DMS153 treated with DMSO at 0.1 percent for 48 hours (cell line): ENCODE results near the gene ZSCAN1.

Source experiments
- DNase-seq: peaks from one replicate; lab custom pipeline; 2025; ENCODE audit not compliant: unreplicated experiment; lab: John Stamatoyannopoulos, UW

The ZSCAN1 gene

DNA sequence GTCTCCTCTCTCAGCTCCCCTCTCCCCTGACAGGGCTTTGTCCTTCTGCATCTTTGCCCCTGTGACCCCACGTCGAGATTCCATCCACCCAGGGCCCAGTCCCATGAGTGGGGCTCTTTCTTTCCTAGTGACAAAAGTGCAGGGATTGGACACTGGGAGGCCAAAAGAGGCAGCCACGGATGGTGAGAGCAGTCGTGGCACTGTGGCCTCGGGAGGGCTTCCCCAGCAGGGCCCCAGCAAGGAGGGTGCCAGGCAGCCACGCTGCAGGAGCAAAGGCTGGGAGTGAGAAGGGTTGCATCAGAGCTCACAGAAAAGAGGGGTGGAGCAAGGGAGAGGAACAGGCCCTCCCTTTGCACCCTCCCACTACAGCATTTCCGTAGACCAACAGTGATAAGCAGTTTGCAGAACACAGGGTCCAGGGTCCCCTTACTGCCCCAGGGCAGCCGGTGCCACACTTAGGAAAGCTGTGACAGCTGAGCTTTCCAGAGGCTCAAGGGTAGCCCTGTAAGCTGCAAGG lies 4.9 kb downstream of the ZSCAN1 start:
- DNase-seq: no peak

GRCh38 chr19:58040751-58041525 lies 7.1 kb downstream of the ZSCAN1 start:
- DNase-seq: no peak

- no peak for DNase-seq
Measured at GRCh38 chr19:58042495-58043340, 8.9 kb downstream of the ZSCAN1 start.

- no peak for DNase-seq
Measured at GRCh38 chr19:58044391-58044790, 10.6 kb downstream of the ZSCAN1 start.

DNA sequence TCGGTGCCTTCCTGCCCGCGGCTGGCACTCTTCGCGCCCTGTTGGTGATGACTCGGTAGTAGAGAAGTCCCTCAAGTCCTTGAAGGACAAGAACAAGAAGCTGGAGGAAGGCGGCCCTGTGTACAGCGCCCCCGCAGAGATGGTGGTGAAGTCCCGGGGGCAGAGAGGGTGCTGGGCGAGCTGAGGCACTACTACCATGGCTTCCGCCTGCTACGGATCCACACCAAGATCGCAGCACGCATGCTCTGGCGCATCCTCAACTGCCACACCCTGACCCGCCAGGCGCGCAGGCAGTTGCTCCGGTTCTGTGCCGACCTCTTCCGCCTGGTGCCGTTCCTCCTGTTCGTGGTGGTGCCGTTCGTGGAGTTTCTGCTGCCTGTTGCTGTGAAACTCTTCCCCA lies 11.1 kb downstream of the ZSCAN1 start:
- DNase-seq: no peak

DNA sequence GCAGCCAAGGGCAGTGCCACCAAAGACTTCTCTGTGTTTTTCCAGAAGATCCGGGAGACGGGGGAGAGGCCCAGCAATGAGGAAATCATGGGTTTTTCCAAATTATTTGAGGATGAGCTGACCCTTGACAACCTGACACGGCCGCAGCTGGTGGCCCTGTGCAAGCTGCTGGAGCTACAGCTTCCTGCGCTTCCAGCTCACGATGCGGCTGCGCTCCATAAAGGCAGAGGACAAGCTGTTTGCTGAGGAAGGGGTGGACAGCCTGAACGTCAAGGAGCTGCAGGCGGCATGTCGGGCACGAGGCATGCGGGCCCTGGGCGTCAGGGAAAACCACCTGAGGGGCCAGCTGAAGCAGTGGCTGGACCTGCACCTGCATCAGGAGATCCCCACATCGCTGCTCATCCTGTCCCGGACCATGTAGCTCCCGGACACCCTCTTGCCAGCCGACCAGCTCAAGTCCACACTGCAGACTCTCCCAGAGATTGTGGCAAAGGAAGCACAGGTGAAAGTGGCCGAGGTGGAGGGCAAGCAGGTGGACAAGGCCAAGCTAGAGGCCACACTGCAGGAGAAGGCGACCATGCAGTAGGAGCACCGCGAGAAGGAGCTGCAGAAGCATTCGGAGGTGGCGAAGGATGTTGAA lies 11.7 kb downstream of the ZSCAN1 start:
- no peak for DNase-seq

GRCh38 chr19:58046856-58047255 lies 13.0 kb downstream of the ZSCAN1 start:
- no peak for DNase-seq

DNA sequence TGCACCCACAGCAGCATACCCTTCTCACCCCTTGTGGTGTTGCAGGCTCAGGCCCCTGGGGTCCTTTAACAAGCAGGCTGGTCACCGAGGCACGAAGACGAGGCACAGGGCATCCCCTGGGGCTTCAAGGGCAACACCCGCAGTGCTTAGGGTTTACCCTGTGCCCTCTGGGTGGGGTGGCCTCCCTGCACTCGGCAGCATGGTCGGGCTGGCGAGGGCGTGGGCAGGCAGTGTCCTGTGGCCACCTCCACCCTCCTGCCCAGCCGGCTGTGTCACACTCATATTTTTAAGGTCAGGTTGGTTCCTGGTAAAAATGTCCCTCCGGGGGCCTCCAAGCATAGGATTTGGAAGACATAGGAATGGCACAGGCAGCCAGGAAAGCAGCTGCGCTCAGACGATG lies 13.8 kb downstream of the ZSCAN1 start:
- no peak for DNase-seq

DNA sequence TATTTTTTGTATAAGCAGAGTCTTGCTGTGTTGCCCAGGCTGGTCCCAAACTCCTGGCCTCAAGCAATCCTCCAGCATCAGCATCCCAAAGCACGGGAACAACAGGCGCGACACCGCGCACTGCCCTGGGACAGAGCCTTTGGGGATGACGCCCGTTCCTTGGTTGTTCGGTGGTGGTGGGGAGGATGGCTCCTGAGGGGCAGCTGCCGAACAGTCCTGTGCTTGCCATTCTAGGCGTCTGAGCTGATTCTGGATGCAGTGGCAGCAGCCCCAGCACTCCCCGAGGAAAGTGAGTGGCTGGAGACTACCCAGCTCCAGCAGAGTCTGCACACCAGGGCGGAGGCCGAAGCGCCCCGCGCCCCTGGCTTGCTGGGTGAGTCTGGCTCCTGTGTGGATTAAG lies 18.4 kb downstream of the ZSCAN1 start:
- no peak for DNase-seq

GRCh38 chr19:58053480-58054156 lies 19.8 kb downstream of the ZSCAN1 start:
- no peak for DNase-seq

DNA sequence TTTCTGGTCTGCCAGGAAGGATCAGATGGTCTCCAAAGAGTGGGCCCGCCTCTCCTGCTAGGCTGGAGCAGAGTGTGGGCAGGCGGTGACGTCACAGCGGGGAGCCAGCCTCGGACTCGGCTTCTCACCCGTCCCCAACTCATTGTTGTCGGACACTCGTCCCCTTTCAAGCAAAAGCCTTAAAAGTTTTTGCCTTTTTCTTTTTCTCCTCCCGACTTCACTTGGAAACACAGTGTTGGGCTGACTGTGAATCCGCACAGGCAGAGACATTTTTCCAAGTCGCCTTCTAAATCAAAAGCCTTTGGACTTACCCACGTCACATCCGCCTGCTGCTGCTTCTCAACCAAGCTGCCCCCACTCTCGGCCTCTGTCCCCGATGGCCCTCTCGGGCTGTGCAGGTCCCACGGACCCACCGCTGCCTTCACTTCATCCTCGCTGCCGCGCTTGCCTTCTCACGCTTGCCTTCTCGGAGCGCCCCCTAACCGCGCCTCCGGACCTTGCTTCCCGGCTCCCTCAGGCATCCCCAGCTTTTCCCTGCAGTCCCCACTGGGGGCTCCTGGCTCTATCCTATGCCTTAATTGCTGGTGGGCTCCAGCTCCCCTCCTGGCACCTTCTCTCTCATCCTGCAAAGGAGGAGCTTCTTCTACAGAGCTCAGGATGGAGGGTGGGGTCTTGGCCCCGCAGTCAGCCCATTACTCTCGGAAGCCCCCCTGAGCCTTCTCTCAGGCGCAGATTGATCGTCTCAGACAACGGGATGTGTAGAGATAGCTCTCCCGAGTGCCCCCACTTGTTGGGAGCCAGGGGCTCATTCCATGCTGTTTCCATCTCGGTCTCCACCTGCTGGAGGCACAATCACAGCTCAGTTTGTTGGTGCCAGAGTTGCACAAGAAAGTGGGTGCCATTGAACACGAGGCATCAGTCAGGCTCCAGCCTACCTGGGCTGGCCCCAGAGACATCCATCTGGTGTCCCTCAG lies 21.4 kb downstream of the ZSCAN1 start:
- no peak for DNase-seq

DNA sequence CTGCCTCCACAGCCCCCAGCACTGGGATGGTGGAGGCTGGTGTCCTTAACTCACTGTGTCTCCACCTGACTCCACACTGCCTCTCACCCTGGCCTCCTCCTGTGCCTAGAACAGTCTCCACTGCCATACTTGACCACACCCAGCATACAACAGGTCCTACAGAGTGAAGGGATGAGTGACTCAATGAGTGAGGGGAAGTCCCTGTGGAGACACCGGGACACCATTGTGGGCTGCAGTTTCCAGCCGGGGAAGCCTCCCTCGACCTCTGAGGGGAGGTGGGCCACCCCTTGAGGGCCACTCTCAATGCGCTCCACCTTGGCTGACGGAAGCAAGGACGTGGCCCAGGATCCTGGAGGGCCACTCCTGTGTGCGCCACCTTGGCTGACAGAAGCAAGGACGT lies 22.4 kb downstream of the ZSCAN1 start:
- no peak for DNase-seq

GRCh38 chr19:58056861-58057260 lies 23.0 kb downstream of the ZSCAN1 start:
- no peak for DNase-seq

- no peak for DNase-seq
Measured at GRCh38 chr19:58058467-58058866, 24.6 kb downstream of the ZSCAN1 start.

GRCh38 chr19:58059003-58059670 lies 25.3 kb downstream of the ZSCAN1 start, which contains the start of gene ZNF135:
Gene ZNF135, plus strand, starts transcription at chr19:58059282. Its CDS starts 721 bp downstream, at chr19:58060003.
- peak; percentile 38 for DNase-seq

- DNase-seq: no peak
Measured at GRCh38 chr19:58059671-58060078, 25.9 kb downstream of the ZSCAN1 start.

DNA sequence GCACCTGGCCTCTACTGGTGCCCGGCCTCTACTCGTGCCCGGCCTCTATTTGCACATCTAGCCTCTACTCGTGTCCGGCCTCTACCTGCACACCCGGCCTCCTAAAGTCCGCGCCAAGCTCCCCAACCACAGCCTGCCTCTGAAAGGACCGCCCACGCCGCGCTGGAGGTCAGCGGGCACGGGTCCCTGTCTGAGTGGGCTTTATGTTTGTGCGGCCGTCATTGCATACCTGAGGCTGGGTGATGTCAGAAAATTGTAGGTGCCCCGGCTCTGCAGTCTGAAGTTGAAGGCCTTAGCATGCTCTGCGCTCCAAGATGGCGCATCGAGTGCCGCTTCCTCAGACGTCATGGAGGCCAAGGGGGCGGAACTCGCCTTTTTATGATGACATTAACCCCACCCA lies 26.4 kb downstream of the ZSCAN1 start:
- DNase-seq: no peak

GRCh38 chr19:58063712-58064111 lies 29.9 kb downstream of the ZSCAN1 start:
- DNase-seq: no peak

GRCh38 chr19:58067240-58067912 lies 33.6 kb downstream of the ZSCAN1 start:
- no peak for DNase-seq
